Ectodermal cell (in vitro differentiated cells): ENCODE results near the gene NHSL2.
"Not testable (repeated sequence)": the region's sequence is repeated elsewhere in the genome, so short reads cannot be mapped to it uniquely, and the experiment has no call there.

Experiments used
- H3K27ac ChIP-seq: 2 replicates; pipeline ENCODE4 v1.7.0; 2013; ENCODE audit warnings: mild to moderate bottlenecking, low read depth, low read length; ENCODE audit not compliant: insufficient read depth, poor library complexity, severe bottlenecking
- H3K27me3 ChIP-seq: 2 replicates; pipeline ENCODE4 v1.7.0; 2013; ENCODE audit warnings: mild to moderate bottlenecking, low read length; ENCODE audit not compliant: insufficient read depth, control insufficient read depth, poor library complexity, severe bottlenecking
- H3K36me3 ChIP-seq: one replicate; pipeline ENCODE4 v1.7.0; 2013; ENCODE audit warnings: low read length; ENCODE audit not compliant: control insufficient read depth, insufficient read depth
- H3K4me1 ChIP-seq: one replicate; pipeline ENCODE4 v1.7.0; 2013; ENCODE audit warnings: low read length; ENCODE audit not compliant: control insufficient read depth, insufficient read depth
- H3K4me3 ChIP-seq: 2 replicates; pipeline ENCODE4 v1.7.0; 2013; ENCODE audit warnings: low read depth, low read length, control low read depth; ENCODE audit not compliant: insufficient read depth
- H3K9me3 ChIP-seq: 2 replicates; pipeline ENCODE4 v1.7.0; 2013; ENCODE audit warnings: mild to moderate bottlenecking, low read length, moderate library complexity; ENCODE audit not compliant: control insufficient read depth
- WGBS, 2 experiments: methylation state at CpG; one replicate each; pipeline ENCODE4 v1.1.7; 2013; ENCODE audit warnings: missing lambda C conversion rate in 2 of 2; 5-methylcytosine and 5-hydroxymethylcytosine counted together

The NHSL2 gene

GRCh38 chrX:72048510-72049455 lies 138.1 kb downstream of the NHSL2 start:
- Histone ChIP-seq H3K27ac (no peak overlapping the region), H3K36me3 (no peaks in the 10 kb centered on the region), H3K4me3 (no peak overlapping the region), H3K9me3 (no peaks in the 10 kb centered on the region), H3K27me3 (no peaks in the 10 kb centered on the region), H3K4me1 (peaks cover 6% of the 10 kb centered on the region)
- WGBS, 2 experiments, result 88 to 96% methylated on average over 8 of the region's 8 CpGs

GRCh38 chrX:72050011-72050410 lies 139.4 kb downstream of the NHSL2 start:
- no peaks in the 10 kb centered on the region for H3K9me3 ChIP-seq
- 80 to 84% methylated on average over 4 to 5 of the region's 5 CpGs for WGBS, 2 experiments

GRCh38 chrX:72051589-72051988 lies 140.9 kb downstream of the NHSL2 start:
- Histone ChIP-seq H3K27me3 (no peaks in the 10 kb centered on the region), H3K9me3 (no peaks in the 10 kb centered on the region), H3K36me3 (no peaks in the 10 kb centered on the region), H3K4me3 (no peak overlapping the region), H3K4me1 (peaks cover 15% of the 10 kb centered on the region), H3K27ac (no peak overlapping the region)
- 92 to 97% methylated on average over 2 of the region's 2 CpGs for WGBS, 2 experiments

More at GRCh38 chrX:72050011-72050410, 139.4 kb downstream of the NHSL2 start:
- Histone ChIP-seq H3K27ac (no peak overlapping the region), H3K36me3 (no peaks in the 10 kb centered on the region), H3K27me3 (no peaks in the 10 kb centered on the region), H3K4me3 (no peak overlapping the region), H3K4me1 (peaks cover 10% of the 10 kb centered on the region)

- no peak overlapping the region for H3K27ac ChIP-seq
- 32 to 50% methylated on average over 2 to 4 of the region's 5 CpGs for WGBS, 2 experiments
- H3K9me3 ChIP-seq, result no peaks in the 10 kb centered on the region
- no peaks in the 10 kb centered on the region for H3K36me3 ChIP-seq
- H3K4me1 ChIP-seq, result peaks cover 15% of the 10 kb centered on the region
- no peaks in the 10 kb centered on the region for H3K27me3 ChIP-seq
- no peak overlapping the region for H3K4me3 ChIP-seq
These were observed 141.9 kb downstream of the NHSL2 start for GRCh38 chrX:72052415-72053090.

- peaks cover 15% of the 10 kb centered on the region for H3K4me1 ChIP-seq
- H3K27me3 ChIP-seq, result no peaks in the 10 kb centered on the region
- 87 to 95% methylated on average over 5 of the region's 5 CpGs for WGBS, 2 experiments
- no peaks in the 10 kb centered on the region for H3K36me3 ChIP-seq
- no peaks in the 10 kb centered on the region for H3K9me3 ChIP-seq
- H3K4me3 ChIP-seq, result no peak overlapping the region
- no peak overlapping the region for H3K27ac ChIP-seq
These were observed 142.9 kb downstream of the NHSL2 start for GRCh38 chrX:72053508-72053907.

GRCh38 chrX:72054779-72055489 lies 144.3 kb downstream of the NHSL2 start:
- peaks cover 15% of the 10 kb centered on the region for H3K4me1 ChIP-seq
- no peaks in the 10 kb centered on the region for H3K9me3 ChIP-seq
- no peaks in the 10 kb centered on the region for H3K27me3 ChIP-seq
- peak overlapping the region; percentile 77 for H3K27ac ChIP-seq
- 19 to 21% methylated on average over 17 to 18 of the region's 19 CpGs for WGBS, 2 experiments
- no peaks in the 10 kb centered on the region for H3K36me3 ChIP-seq
- H3K4me3 ChIP-seq, result no peak overlapping the region

- 72 to 97% methylated on average over 3 to 4 of the region's 4 CpGs for WGBS, 2 experiments
These were observed 146.7 kb downstream of the NHSL2 start for GRCh38 chrX:72057331-72057730.

GRCh38 chrX:72057849-72058248 lies 147.2 kb downstream of the NHSL2 start:
- Histone ChIP-seq H3K27ac (no peak overlapping the region), H3K9me3 (no peaks in the 10 kb centered on the region), H3K4me1 (peaks cover 12% of the 10 kb centered on the region), H3K4me3 (no peak overlapping the region), H3K27me3 (no peaks in the 10 kb centered on the region), H3K36me3 (no peaks in the 10 kb centered on the region)
- 90 to 100% methylated on average over 1 of the region's 1 CpG for WGBS, 2 experiments

More at GRCh38 chrX:72057331-72057730, 146.7 kb downstream of the NHSL2 start:
- H3K4me3 ChIP-seq, result no peak overlapping the region
- no peaks in the 10 kb centered on the region for H3K36me3 ChIP-seq
- no peak overlapping the region for H3K27ac ChIP-seq
- no peaks in the 10 kb centered on the region for H3K9me3 ChIP-seq
- H3K27me3 ChIP-seq, result no peaks in the 10 kb centered on the region
- H3K4me1 ChIP-seq, result peaks cover 13% of the 10 kb centered on the region

GRCh38 chrX:72058346-72058745 lies 147.7 kb downstream of the NHSL2 start:
- H3K27ac ChIP-seq, H3K9me3 ChIP-seq, H3K36me3 ChIP-seq, H3K4me3 ChIP-seq, H3K27me3 ChIP-seq: not testable (repeated sequence)
- peaks cover 12% of the 10 kb centered on the region for H3K4me1 ChIP-seq
- 83 to 87% methylated on average over 15 of the region's 15 CpGs for WGBS, 2 experiments
